NCI-H526 (cell line): Measurements from ENCODE around the gene HBA1.
"Not testable (repeated sequence)": the region's sequence is repeated elsewhere in the genome, so short reads cannot be mapped to it uniquely, and the experiment has no call there.

Experiments
- DNase-seq, 2 experiments: peaks; one replicate each; lab custom pipeline; 2025; lab: John Stamatoyannopoulos, UW

Gene HBA1

GRCh38 chr16:176477-177382, at the start of gene HBA1:
TSS of gene HBA1 (plus strand) at chr16:176680. CDS start at chr16:176717, 37 bp downstream.
- not testable (repeated sequence) for DNase-seq

- no peak for DNase-seq
These were observed 47.4 kb upstream of the HBA1 start for GRCh38 chr16:129075-129474.

GRCh38 chr16:130533-131173, 45.8 kb upstream of the HBA1 start:
- DNase-seq = no peak

GRCh38 chr16:132120-132519, 44.4 kb upstream of the HBA1 start:
- no peak for DNase-seq

GRCh38 chr16:133716-134115, 42.8 kb upstream of the HBA1 start:
- DNase-seq = no peak

- DNase-seq = no peak
These were observed 38.4 kb upstream of the HBA1 start for GRCh38 chr16:138049-138417.

- DNase-seq = no peak
These were observed 36.2 kb upstream of the HBA1 start for GRCh38 chr16:140175-140857.

GRCh38 chr16:142405-142967, 34.0 kb upstream of the HBA1 start:
- DNase-seq = no peak

- DNase-seq = no peak
These were observed 33.4 kb upstream of the HBA1 start for GRCh38 chr16:143047-143446.

GRCh38 chr16:143456-143855, 33.0 kb upstream of the HBA1 start:
- DNase-seq = no peak

- DNase-seq = no peak
These were observed 31.7 kb upstream of the HBA1 start for GRCh38 chr16:144797-145252.

- DNase-seq = no peak
These were observed 29.8 kb upstream of the HBA1 start for GRCh38 chr16:146646-147045.

- DNase-seq = no peak
These were observed 27.3 kb upstream of the HBA1 start for GRCh38 chr16:149024-149660.

GRCh38 chr16:152141-153128, 24.0 kb upstream of the HBA1 start, which contains the start of gene HBZ:
TSS of gene HBZ (plus strand) at chr16:152644. CDS start at chr16:152910, 266 bp downstream.
- DNase-seq = no peak

- not testable (repeated sequence) for DNase-seq
These were observed 23.4 kb upstream of the HBA1 start for GRCh38 chr16:153129-153521.

- DNase-seq = not testable (repeated sequence)
These were observed 22.8 kb upstream of the HBA1 start for GRCh38 chr16:153550-154216.

GRCh38 chr16:154217-155030, 22.1 kb upstream of the HBA1 start:
- peak in 1 of 2 experiments; percentile 33 for DNase-seq

- DNase-seq = no peak
These were observed 21.5 kb upstream of the HBA1 start for GRCh38 chr16:155031-155398.
